ENCODE measurements around the gene NAT14. TPM values are rescaled to one million over a fixed set of nuclear protein-coding genes. Genes with fewer than 3 reads are reported as not detected.

The NAT14 gene
- total RNA-seq, 2 experiments from 2014 or later = 11.7 TPM

DNA sequence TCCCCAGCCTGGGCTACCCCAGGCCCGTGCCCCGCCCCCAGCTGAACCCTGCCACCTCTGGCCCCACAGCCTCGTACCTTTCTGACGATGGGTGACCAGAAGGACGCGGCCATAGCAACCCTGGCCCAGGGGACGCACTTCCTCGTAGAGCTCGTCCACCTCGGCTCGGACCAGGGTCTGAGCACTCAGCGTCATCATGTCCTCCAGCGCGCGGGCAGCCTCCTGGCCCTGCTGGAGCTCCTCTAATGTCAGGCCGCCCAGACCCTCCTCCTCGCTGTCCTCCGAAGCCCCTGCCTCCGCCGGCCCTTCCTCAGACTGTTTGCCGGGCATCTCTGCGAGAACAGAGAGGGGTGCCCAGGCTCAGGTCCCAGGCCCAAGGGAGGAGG, 51.0 kb downstream of the NAT14 start:
- CTCF ChIA-PET = interaction anchor here (0.8 kb wide), 2 partner anchors 19 to 118 kb away, joined by 3 read pairs; no protein-coding TSS in a partner anchor
- Mint-ChIP-seq H3K4me3 (no peak overlapping the region), H3K9me3 (no peaks in the 10 kb centered on the region), H3K27me3 (no peaks in the 10 kb centered on the region), H3K27ac (no peak overlapping the region), H3K4me1 (no peaks in the 10 kb centered on the region), H3K36me3 (ENCODE audit: low read depth) (no peaks in the 10 kb centered on the region)
- no peak for DNase-seq
- POLR2A ChIA-PET = no interaction called here

DNA sequence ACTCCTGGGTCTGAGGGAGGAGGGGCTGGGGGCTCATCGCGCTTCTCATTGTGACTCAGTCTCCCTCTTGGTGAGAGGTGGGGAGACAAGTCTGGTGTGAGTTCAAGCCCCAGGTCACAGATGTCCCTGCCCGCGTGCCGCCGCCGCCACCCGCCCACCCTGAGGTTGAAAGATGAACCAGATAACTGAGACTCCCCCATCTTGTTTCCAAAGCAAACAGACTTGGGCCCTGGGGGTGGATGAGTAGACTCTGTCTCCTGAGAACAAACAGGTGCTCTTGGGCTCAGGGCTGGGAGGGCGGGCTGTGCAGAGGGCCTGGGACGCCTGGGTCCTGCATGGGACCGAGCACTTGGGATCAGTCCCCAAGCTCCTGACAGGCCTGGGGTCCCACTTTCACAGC, 51.4 kb downstream of the NAT14 start:
- ChIA-PET CTCF (interaction anchor here (0.8 kb wide), 1 partner anchor 19 kb away, joined by 3 read pairs; no protein-coding TSS in a partner anchor), POLR2A (no interaction called here)
- Mint-ChIP-seq H3K27me3 (no peaks in the 10 kb centered on the region), H3K36me3 (ENCODE audit: low read depth) (no peaks in the 10 kb centered on the region), H3K27ac (no peak overlapping the region), H3K4me1 (no peaks in the 10 kb centered on the region), H3K9me3 (no peaks in the 10 kb centered on the region), H3K4me3 (no peak overlapping the region)
- no peak for DNase-seq

Other genes with a start within 250 kb of the NAT14 start
- gene PPP6R1, start 226.2 kb upstream of the NAT14 start, total RNA-seq = 100 to 1,000 TPM; 189 to 222 TPM
- gene HSPBP1, start 205.1 kb upstream of the NAT14 start, total RNA-seq = 10 to 100 TPM; 23.1 to 26.9 TPM
- 1 to 10 TPM; 6.8 TPM for gene BRSK1, start 201.2 kb upstream of the NAT14 start, total RNA-seq
- under 1 TPM in 1 of 2 experiments, not detected in 1; 0.79 TPM for gene TMEM150B, start 159.8 kb upstream of the NAT14 start, total RNA-seq
- 10 to 100 TPM; 21.7 to 28.3 TPM for gene KMT5C, start 145.3 kb upstream of the NAT14 start, total RNA-seq
- not detected for gene COX6B2, start 130.5 kb upstream of the NAT14 start, total RNA-seq
- not detected for gene GARIN5B, start 121.9 kb upstream of the NAT14 start, total RNA-seq
- gene IL11, start 114.7 kb upstream of the NAT14 start, total RNA-seq = under 1 TPM; 0.27 TPM
- not detected for gene TMEM190, start 108.4 kb upstream of the NAT14 start, total RNA-seq
- 10 to 100 TPM; 20.6 to 29.8 TPM for gene TMEM238, start 100.9 kb upstream of the NAT14 start, total RNA-seq
- 1,000 to 10,000 TPM; 3,109 to 3,457 TPM for gene RPL28, start 99.3 kb upstream of the NAT14 start, total RNA-seq
- gene UBE2S, start 77.4 kb upstream of the NAT14 start, total RNA-seq = 100 to 1,000 TPM; 238 to 255 TPM
- not detected for gene SHISA7, start 41.9 kb upstream of the NAT14 start, total RNA-seq
- gene ISOC2, start 23.5 kb upstream of the NAT14 start, total RNA-seq = 10 to 100 TPM; 18.9 to 20.7 TPM
- gene C19orf85, start 20.4 kb upstream of the NAT14 start, total RNA-seq = not detected
- gene ZNF628, start 8.6 kb upstream of the NAT14 start, total RNA-seq = 1 to 10 TPM; 7.3 to 9.7 TPM
- gene SSC5D, start 3.2 kb downstream of the NAT14 start, total RNA-seq = under 1 TPM; 0.42 to 0.98 TPM
- not detected for gene SBK2, start 51.9 kb downstream of the NAT14 start, total RNA-seq
- gene SBK3, start 60.4 kb downstream of the NAT14 start, total RNA-seq = not detected
- 1 to 10 TPM; 7.0 to 8.0 TPM for gene ZNF579, start 95.7 kb downstream of the NAT14 start, total RNA-seq
- gene FIZ1, start 114.3 kb downstream of the NAT14 start, total RNA-seq = 10 to 100 TPM; 15.3 to 16.9 TPM
- gene ZNF524, start 115.1 kb downstream of the NAT14 start, total RNA-seq = 10 to 100 TPM; 31.2 to 32.9 TPM
- 10 to 100 TPM; 14.2 TPM for gene ZNF865, start 120.5 kb downstream of the NAT14 start, total RNA-seq
- 1 to 10 TPM; 4.3 to 5.8 TPM for gene ZNF784, start 139.4 kb downstream of the NAT14 start, total RNA-seq
- gene ZNF580, start 155.8 kb downstream of the NAT14 start, total RNA-seq = 10 to 100 TPM; 44.6 to 45.9 TPM
- 10 to 100 TPM; 24.1 to 25.5 TPM for gene ZNF581, start 158.5 kb downstream of the NAT14 start, total RNA-seq
- gene CCDC106, start 163.0 kb downstream of the NAT14 start, total RNA-seq = 1 to 10 TPM; 8.3 to 8.8 TPM
- gene U2AF2, start 169.8 kb downstream of the NAT14 start, total RNA-seq = 100 to 1,000 TPM; 239 to 281 TPM
- gene EPN1, start 190.0 kb downstream of the NAT14 start, total RNA-seq = 10 to 100 TPM; 50.8 to 64.2 TPM

Data from activated CD4-positive, alpha-beta T cell treated with anti-CD3 and anti-CD28 coated beads, Interleukin-2, amount 10 ng/mL, durations not matched to agents 7 days and 5 days (primary cell).